NCI-H69 (cell line): Measurements from ENCODE around the gene ALDH3B2.
"Not testable (repeated sequence)": the region's sequence is repeated elsewhere in the genome, so short reads cannot be mapped to it uniquely, and the experiment has no call there.

Source experiments
- DNase-seq: peaks from one replicate; lab custom pipeline; 2025; lab: John Stamatoyannopoulos, UW

ALDH3B2 gene

DNA sequence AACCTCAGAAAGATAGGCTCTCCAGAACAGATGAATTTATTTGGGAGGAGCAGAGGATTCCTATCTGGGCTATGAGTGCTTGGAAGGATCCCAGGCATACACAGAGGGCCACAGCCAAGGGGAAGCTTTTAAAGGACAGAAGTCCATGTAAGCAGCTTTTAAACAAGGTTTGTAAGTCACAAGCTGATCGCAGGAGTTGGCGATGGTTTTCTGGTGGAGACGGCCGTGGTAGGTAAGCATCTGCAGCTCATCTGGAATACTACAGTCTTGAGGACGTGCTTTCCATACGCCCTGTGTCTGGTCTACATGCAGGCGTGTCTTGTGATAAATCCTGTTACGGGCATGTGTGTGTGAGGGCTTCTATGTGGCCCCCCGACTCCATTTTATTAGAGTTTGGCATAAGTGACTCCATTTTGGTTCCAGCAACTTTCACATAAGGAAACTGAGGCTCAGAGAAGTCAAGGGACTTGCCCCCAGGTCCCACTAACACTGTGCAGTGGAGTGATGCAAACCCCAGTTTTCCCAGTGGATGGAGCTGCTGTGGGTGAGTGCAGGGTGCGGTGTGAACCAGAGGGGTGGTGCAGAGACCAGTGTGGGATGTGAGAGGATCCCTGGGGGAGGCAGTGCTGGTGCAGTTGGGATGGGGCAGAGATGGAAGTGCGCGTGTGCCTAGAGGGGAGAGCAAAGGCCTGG is 12.1 kb downstream of the ALDH3B2 start:
- DNase-seq = no peak

DNA sequence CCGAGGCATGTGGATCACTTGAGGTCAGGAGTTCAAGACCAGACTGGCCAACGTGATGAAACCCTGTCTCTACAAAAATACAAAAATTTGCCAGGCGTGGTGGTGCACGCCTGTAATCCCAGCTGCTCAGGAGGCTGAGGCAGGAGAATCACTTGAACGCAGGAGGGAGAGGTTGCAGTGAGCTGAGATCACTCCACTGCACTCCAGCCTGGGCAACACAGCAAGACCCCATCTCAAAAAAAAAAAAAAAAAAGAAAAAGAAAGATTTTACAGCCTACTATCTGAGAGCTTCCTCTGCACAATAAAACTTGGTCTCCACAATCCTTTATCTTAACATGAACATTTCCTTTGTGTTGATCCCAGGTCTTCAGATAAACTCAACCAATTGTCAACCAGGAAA is 13.7 kb downstream of the ALDH3B2 start:
- not testable (repeated sequence) for DNase-seq

DNA sequence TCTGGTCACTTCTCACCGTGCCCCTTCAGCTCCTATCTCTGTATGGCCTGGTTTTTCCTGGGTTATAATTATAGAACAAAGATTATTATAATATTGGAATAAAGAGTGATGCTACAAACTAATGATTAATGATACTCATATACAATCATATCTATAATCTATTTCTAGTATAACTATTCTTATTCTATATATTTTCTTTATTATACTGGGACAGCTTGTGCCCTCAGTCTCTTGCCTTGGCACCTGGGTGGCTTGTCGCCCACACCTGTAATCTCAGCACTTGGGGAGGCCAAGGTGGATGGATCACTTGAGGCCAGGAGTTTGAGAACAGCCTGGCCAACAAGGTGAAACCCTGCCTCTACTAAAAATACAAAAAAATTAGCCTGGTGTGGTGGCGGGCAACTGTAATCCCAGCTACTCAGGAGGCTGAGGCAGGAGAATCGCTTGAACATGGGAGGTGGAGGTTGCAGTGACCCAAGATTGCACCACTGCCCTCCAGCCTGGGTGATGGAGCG is 14.7 kb downstream of the ALDH3B2 start:
- DNase-seq = not testable (repeated sequence)

DNA sequence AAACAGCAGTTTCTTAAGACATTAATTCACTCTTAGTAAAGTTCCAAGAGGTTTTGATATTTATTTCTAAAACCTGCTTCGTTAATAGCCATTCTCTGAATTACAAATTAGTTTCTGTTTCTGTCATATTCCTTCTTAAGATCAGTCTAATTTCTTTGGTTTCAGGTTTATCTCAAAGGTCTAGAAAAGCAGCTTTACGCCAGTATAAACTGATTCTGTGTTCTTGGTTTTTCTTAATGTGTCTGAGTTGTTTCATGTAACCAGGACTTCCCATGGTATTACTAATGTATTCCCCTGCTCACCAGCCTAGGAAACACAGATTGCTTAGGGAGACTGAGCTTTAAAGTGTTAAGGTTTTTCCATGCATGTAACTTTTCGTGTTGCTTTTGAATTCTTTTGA is 17.1 kb downstream of the ALDH3B2 start:
- DNase-seq = no peak

DNA sequence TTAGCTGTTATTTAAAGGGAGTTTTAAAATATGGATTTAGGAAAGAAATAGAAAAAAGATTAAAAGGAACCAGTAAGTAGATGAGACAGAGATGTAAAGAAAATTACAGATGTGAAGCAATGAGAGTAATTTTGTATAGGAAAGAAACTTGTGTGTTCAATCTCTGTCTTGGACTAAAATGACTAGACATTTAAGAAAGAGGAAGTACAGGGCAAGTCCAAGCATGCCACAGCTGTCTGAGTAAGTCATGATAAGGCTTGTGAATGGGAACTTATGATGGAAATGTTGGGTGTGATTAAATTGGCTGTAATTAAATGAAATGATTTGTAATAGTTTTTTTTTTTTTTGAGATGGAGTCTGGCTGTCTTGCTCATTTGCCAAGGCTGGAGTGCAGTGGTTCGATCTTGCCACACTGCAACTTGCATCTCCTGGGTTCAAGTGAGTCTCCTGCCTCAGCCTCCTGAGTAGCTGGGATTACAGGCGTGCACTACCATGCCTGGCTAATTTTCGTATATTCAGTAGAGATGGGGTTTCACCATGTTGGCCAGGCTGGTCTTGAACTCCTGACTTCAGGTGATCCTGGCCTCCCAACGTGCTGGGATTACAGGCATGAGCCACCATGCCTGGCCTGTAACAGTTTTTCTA is 18.0 kb downstream of the ALDH3B2 start:
- DNase-seq = no peak

DNA sequence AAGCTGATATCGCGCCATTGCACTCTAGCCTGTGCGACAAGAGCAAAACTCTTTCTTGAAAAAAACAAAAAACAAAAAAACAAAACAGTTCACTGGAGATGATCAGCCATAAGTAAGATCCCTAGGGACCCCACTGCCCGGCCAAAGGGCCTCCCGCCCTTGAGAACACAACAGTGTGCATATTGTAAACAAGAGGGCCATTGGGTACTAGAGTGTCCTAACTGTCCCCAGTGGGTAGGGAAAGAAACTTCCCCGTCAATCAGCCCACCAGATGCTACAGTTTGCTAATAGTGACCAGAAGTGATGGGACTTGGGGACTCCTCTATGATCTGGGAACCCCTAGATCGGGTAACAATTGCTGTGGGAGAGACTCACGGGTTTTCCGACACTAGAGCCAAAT is 20.2 kb downstream of the ALDH3B2 start:
- DNase-seq = no peak

DNA sequence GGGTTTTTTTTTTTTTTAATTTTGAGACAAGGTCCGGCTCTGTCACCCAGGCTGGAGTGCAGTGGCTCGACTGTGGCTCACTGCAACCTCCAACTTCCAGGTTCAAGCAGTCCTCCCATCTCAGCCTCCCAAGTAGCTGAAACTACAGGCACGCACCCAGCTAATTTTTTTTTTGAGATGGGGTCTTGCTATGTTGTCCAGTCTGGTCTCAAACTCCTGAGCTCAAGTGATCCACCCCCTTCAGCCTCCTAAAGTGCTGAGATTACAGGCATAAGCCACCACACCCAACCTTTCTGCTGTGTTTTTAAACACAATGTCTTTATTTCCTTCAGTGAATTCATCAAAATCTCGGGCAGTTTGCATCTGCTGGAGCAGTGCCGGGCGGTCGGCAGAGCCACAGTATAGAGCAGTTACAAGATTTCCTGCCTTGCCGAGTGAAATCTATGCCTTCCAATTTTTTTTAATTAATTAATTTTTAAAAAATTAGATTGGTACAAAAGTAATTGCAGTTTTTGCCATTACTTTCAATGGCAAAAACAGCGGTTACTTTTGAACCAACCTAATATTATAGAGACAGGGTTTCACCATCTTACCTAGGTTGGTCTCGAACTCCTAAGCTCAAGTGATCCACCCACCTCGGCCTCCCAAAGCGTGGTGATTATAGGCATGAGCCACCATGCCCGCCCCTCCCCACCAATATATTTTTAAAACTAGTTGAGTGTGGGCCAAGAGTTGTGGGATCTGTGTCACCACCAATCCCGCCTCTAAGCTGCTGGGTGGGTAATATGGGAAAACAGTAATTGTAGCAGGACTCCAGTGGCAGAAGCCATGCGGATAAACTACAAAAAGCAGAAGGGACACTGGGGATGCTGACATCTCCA is 21.2 kb downstream of the ALDH3B2 start:
- DNase-seq = no peak

DNA sequence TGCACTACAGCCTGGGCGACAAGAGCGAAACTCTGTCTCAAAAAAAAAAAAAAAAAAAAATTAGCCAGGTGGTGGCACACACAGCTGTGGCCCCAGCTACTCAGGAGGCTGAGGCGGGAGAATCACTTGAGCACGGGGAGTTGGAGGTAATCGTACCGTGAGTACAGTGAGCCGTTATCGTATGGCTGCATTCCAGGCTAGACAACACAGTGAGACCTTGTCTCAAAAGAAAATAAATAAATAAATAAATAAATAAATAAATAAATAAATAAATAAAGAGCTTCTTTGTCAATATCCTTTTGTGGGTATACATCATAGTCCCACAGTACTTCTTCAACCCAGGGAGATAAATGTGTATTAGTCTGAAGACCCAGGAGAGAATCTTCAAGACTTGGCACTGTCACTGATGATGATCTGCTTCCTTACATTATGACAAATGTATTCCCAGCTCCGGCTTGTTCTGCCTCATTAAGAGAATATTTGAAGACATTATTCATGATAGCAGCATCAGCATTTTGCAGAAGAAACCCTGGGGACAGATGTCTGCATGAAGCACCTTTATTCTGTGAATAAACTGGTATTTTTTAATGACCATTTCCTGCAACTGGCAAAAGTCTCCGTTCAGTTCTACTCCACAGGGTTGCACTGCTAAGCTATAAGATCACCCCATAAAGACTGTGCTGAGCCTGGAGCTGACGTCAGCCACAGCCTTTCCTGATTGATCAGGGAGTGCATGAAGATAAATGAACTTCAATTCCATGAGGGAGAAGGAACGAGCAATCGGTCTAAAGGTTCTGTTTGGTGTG is 22.2 kb downstream of the ALDH3B2 start:
- no peak for DNase-seq

DNA sequence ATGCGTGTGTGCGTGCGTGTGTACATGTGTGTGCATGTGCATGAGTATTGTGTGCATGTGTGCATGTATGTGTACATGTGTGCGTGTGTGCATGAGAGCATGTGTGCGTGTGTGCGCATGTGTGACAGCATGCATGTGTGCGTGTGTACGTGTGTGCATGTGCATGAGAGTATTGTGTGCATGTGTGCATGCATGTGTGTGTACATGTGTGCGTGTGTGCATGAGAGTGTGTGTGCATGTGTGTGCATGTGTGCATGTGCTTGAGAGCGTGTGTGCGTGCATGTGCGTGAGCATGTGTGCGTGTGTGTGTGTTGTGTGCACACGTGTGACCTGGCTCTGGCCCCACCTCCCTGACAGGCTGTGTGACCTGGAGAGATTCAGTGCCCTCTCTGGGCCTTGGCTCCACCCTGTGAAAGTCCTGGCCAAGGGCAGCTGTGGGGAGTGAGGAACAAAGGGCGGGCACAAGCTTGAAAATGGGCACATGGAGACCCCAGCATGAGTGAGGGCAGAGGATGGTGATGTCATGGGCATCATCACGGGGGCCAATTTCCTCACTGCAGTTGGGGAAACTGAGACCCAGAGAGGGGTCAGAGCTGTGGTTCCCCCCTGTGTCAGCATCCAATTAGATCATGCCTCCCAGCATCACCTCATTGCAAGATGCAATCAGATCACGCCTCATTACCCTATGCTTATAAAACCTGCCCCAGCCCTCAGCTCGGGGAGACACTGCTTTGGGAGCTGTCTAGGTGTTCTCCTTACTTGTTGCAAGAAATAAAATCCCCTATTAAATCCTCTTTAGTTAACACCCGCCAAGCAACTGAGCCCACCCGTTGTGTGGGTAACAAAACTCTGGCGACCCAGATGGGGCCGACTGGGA is 24.6 kb downstream of the ALDH3B2 start:
- DNase-seq = peak; percentile 48

DNA sequence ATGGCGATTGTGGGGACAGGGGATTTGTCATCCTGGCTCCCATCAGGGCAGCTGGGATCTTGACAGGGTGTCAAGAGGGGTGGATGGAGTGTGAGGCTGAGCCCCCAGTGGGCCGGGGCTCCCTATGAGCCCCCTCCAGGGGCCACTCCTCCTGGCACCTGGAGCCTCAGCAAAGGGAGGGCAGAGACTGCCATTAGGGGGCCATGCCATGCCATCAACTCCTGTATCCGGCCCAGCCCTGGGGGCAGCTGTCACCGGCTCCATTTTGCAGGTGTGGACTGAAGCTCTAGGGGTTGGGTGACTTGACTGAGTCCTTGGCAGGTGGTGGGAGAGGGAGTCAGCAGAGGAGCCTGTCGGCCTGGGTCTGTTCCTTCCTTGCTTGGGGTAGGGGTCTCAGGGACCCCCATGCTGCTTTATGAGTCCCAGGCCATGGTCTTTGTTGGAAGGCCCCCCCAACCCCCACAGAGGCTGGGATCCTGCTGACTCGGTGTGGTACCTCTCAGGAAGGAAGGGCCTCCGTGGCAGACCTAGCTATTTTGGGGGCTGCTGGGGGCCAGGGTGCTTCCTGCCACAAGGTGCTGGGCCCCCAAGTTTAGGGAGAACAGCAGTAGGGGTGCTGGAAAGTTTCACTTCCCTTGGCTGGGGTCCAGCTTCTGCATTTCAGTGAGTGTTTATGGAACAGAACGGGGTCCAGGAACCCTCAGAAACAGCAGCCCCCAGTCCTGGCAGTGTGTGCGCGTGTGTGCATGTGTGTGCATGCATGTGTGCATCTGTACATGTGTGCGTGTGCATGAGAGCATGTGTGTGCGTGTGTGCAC is 25.4 kb downstream of the ALDH3B2 start:
- DNase-seq = no peak

DNA sequence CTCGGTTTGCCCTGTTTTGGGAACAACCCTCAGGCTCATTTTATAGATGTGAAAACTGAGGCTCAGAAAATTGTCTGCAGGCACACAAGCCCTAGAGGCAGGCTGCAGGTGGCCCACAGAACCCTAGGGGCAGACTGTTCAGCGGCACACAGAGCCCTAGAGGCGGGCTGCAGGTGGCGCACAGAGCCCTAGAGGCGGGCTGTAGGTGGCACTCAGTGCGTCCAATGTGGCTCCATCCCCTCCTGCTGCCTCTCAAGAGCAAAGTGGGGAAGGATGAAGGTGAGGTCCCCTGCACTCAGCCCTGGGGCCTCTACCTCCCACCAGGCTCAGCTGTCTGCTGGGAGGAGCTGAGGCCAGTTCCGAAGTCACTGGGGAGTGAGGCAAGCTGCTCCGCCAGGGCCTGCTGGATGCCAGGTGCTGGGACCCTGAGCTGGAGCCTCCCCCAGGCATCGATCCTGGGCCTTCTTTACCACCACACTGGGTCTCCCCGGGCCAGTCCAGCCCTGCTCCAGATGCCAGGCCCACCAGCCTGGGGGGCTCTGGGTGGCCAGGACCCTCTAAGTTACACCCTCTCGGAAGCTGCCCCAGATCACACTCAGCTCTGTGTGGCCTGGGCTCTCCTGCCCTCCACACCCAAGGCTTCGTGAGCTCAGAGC is 26.2 kb downstream of the ALDH3B2 start:
- DNase-seq = peak; percentile 45

DNA sequence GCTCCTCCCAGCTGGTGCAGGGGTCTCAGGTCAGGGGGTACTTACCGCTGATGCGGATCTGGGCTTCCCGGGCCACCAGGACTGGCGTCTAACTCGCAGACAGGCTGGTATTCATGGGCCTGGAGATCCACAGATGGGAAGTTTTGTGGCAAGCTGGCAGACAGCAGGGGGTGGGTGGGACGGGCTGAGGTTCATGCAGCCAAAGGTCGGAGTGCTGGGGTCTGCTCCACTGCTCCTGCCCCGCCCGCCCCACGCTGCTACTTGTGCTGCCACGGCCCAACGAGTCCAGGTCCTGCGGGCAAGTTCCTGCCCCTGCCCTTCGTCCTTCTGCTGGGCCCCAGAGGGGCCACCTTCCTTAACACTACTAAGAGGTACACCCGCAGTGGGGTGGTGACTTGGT is 27.0 kb downstream of the ALDH3B2 start:
- DNase-seq = no peak

DNA sequence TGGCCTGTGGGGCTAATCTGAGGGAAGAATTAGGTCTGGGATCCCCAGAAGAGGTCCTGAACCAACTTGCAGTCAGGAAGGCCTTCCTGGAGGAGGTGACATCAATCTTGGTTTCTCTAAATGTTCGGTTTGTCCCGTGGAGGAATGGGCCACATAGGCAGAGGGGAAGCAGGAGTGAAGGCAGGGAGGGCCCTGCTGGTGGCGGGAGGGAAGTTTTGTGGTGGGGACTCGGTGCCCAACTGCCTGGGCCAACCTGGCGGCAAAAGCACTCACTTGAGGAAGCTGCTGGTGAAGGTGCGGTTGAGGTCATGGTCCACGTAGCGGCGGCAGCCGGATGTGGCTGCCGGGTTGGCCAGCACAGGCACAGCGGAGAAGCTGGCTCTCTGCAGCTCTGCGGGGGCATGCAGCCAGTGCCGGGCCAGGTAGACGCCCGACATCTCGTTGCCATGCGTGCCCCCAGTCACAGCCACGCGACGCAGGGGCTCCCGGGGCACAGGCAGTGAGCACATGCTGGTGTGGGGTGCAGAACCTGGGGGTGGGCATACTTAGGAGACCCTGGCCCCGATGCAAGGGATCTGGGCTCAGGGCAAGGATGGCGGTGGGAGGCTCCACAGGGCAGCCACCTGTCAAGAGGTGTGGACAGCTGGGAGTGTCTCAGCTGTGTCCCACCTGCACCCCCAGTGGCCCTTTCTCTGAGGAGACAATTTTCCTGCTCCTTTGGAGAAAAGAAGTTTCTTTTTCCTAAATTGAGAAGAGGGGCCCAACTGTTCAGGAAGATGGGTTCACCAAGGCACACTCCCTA is 27.7 kb downstream of the ALDH3B2 start:
- DNase-seq = no peak

DNA sequence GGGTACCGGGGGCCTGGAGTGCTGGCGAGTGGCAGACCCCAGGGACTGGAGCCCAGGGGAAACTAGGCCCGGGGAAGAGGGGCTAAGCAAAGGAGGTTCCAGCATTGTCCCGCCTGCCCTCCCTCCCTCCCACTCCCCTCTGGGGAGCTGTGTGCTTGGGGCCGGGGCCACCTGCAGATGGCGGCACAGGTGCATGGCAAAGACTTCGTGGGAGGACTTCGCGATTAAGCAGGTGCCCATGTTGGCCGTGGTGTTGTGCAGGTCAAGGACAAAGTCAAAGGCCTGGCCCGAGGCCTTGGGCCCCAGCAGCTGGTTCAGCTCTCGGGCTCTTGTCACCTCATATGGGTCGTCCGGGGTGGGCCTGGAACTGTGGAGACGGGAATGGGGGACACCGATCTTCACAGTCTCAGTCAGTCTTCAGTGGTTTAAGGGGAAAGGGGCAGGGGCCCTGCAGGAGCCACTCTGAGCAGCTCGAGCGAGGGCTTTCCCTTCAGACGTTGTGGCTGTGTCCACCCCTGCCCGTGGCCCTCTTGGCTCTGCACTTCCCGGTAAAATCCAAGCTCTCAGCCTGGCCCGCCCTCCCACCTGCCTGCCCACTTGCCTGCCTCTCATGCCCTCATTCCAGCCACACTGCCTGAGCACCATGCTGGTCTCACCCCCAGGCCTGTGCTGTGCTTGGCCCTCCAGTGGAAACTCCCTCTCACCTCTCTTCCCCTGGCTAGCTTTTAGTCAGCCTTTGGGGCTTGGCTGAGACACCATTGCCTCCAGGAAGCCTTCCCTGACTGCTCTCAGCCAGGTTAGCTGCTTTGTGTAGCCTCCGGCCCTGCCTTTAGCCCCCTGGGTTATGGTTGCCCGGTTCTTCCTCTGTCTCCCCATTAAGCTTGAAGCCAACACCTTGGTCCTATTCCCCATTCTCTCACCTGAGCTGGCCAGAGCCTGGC is 28.6 kb downstream of the ALDH3B2 start:
- DNase-seq = no peak

DNA sequence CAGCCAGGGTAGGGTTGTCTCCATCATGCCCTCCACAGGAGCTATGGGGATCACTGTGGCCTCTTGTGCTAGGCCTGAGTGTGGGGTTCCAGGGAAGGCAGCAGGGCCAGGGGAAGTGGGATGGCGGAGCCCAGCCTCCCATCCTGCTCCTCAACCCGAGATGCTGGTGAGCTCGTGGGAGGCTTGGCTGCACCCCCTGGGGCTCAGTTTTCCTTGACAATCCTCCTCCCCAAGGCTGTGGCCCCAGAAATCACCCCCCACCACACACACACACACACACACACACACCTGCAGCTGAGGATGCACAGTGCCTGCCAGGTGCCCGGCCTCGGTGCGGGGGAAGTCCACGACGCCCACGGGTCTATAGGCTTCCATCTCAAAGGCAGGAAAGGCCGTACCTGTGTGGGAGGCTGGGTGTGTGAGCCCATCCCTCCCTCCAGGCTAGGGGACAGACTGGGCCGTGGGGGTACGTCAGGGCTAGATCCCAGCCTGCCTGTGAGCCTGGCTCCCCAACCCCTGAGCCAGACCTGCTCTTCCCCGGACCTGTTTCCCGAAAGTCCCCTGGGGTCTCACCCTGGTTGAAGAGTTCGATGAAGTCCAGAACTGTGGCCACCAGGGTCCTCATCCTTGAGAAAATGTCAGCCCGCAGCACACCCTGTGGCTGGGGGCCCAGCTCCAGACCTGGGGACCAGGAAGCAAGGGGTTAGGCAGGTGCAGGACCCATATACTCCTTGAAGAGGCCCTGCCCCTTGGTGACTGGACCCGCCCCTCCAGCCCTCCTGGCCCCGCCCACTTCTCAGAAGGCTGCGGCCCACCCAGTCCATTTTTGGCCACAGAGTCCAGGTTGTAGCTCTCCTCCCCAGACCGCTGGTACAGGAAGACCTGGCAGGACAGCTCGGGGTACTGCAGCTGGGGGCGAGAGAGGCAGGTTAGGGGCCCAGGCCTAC is 29.7 kb downstream of the ALDH3B2 start:
- no peak for DNase-seq

DNA sequence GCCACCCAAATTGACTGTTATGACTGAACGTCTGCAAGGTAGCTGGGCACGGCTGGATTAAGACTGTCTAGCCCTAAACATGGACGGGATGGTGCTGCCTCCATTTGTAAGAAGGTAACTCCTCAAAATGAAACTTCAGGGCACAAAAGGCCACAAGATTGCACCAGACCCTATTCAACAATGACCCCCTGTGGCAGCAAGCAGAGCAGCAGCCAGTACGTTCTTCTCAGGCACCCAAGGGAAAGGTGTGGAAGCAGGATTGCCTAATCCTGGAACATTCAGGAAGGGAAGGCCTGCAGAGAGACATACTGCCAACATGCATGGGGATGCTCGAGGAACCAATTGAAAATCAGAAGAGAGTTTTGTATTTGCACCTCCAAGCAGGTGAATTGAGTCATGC is 30.4 kb downstream of the ALDH3B2 start:
- peak; percentile 47 for DNase-seq
